Stimulated activated CD4-positive, alpha-beta T cell treated with anti-CD3 and anti-CD28 coated beads, Interleukin-4, amount 100 ng/mL, for 4 hours (primary cell): Measurements from ENCODE around the gene HSD3B2.

ENCODE experiments used
- DNase-seq, 2 experiments: peaks; one replicate each; pipeline ENCODE4 v3.0.0-alpha.2; 2020

The HSD3B2 gene

DNA sequence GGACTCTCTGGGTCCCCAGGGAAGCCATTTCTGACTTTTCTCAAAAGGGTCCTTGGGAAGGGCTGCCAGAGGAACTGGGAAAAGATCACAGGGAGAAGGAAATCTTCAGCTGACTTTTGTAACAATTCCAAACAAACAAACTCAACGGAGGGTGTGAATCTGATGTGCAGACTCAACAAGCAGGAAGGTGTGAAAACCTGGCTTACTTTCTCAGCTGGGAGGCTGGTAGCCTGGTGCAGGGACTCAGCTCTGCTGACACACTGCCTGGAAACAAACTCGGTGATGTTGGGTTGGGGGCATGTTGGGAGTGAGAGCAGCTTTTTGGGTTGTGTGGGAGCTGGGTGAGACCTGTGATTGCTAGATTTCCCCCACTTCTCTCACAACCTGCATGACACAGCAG lies 10.2 kb upstream of the HSD3B2 start:
- DNase-seq: no peak

DNA sequence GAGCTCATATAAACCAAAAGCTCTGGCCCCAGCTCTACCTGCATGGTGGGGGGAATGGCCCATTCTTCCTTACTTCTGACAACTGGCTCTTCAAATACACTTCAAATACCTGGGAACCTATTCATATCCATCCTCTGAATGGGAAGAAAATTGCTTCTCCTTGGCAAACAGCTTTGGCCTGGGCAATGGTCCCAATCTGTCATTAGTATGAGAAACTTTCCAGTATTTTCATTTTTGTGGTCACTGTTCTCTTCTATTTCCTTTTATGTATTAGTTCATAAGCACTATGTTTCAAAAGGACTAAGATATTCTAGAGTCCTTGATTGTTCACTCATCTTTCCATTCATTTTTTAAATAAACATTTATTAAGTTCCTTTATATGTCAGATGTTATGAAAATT lies 5.2 kb upstream of the HSD3B2 start:
- DNase-seq: no peak

DNA sequence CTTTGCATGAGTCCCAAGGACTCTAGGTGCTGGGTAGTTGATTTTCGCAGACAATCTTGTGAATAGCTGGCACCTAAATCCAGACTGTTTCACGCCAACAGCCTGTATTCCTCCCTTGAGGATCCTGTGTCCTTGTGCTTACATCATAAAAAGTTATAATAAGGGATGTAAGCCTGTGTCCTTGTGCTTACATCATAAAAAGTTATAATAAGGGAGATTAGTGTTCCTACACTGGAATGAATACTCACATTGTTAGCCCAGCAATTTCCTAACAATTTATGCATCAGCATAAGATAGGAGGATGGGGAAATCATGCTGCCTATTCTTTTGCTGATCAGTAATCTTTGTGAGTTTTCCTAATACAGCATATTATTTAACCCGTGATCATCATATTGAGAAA lies 4.0 kb upstream of the HSD3B2 start:
- DNase-seq: no peak

DNA sequence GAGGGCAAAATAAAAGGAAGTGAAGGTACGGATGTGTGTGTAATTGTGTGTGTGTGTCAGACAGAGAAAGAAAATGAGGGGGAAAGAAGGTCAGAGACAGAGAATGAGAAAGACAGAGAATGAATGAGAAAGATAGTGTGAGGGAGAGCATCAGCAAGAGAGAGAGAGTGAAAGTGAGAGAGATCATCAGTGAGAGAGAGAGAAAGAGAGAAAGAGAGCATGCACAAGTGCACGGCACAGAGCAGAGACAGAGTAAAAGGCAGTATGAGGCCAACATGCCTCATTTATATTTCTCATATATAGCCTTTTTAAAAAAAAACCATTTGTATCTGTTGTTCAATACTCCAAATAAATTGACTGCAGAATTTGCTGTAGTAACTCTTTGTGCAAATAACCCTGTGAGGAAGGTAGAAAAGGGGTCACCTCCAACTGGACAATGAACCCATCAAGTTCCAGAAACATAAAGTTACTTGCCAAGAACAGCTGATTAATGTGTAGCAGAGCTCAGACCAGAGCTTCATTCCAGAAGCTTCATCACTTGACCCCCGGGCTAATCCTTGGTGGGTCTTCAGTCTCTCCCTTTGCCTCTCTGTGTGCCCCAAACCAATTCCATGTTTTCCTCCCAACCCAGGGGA lies 1.2 kb downstream of the HSD3B2 start:
- DNase-seq: no peak

DNA sequence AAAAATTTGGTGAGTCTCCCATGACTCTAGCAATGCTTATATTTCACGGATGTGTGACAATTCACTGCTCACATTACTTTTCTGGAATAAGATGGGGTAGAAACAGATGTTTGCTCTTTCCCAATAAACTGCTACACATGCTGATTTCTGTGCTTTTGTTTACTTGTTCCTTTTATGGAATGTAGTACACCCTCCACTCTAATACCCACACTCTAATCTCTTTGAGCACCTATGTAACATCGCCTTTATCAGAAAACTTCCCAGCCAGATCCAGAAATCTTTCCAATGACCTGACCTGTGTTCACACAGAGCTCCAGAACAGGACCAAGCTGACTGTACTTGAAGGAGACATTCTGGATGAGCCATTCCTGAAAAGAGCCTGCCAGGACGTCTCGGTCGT lies 4.2 kb downstream of the HSD3B2 start:
- no peak for DNase-seq

DNA sequence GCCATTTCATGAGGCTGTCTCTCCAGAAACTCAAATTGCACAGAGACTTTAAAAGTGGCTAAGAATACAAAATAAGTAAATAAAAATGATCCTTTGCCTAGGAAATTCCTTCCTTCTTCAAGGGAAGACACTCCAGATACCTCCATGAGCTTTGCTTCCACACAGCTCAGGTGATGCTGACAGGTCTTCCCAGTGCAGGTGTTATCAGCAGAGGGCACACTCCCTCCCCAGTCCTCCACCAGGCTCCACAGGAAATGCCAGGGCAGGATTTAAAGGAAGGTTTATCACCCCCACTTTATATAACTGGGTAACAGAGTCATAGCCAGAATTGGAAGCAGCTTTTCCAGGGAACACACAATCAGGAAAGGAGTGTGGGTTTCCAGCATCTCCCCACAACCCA lies 5.7 kb downstream of the HSD3B2 start:
- no peak for DNase-seq

DNA sequence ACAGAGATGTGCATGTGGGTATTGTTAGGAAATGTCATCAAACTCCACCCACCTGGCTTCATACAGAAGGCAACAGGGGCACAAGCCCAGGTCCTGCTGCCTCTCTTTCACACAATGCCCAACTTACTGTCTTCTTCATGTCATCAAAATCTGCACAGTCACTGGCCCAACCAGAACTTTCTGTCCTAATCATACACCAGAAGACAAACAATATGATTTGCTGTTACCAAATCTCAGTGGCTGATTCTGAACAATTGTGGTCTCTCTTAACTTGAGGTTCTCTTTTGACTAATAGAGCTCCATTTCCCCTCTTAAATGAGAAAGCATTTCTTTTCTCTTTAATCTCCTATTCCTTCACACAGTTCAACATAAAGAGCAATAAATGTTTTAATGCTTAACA lies 7.7 kb downstream of the HSD3B2 start:
- no peak for DNase-seq

DNA sequence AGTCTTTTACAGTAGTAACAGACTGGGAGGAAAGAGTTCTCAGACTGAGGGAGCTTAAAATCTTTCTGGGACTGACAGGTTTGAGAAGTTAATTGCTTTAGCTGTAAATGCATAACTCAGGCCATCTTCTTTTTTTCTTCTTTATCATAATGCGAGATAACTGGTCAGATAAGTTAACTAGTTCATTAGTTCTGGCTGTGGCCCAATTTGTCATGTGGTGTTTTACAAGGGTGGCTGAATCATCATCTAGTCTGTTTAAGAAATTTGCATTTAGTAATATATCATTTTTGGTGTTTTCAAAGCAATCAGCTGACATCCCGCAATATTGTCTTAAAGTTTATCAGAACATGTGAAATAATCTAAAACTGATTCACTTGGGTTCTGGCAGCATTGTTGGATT lies 14.0 kb downstream of the HSD3B2 start:
- DNase-seq: no peak

DNA sequence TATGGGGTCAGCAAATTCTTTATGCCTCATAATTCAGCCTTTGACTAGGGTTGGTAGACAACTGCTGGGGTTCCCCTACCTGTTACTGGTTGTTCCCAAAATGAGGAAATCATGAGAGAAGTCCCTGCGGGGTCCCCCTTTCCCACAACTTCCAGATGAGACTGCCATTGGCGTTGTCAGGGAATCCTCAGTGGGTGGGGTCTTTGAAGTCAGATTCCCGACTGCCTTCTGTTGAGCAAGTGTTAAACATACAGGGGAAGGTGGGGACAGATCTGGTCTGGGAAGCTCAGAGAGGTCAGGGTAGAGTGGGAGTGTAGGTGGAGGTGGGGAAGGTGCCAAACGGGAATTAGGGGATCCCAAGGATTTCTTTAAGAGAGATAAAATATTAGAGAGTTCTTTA lies 14.7 kb downstream of the HSD3B2 start:
- DNase-seq: no peak

DNA sequence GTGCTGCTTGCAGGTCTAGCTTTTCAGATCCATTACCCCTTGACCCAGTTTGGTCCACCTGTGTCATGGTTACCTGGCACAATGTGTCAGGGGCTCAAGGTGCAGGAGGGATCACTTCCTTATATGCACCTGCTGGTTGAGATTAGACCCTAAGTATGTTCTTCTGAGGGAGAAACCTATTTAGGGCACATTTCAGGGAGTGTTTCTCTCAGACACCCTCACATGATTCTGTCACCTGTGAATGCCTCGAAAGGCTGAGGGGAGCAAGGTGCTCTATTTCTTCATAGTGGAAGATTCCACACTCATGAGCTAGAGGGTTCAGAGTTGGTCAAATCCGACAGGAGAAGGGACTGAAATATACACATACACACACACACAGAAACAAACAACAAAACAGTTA lies 15.5 kb downstream of the HSD3B2 start:
- no peak for DNase-seq

DNA sequence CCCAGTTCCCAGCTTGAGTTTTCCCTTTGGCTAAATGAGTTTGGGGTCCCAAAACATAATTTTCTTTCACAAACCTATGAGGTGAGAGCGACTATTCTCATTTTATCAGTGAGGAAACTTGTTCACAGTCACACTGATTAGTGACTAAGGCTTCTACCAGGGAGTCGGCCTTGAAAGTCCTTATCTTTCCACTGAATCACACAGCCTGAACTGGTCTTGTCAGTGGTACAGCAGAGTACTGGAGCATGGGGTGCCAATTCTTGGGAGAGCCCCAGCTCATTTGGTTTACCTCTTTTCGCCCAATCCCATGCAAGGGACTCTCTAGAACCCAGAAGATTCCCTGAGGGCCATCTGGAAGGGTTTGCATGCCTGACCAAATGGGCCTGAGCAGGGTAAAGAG lies 16.9 kb downstream of the HSD3B2 start:
- DNase-seq: no peak

DNA sequence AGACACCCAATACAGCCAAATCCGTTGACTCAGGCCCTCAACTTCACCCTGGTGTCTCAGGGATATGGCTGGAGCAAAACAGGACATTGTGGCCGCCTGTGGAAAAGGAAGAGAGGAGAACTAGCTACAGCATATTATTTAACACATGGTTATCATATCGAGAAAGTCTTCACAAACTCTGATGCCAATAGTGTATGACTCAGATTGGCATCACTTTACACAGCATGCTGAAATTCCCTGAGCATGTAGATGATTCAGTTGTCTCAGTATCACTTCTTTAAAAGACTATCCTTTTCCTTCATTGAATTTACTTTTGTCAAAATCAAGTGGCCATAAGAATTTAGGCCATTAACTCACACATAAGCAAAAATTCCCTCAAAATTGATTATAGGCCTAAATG lies 20.1 kb downstream of the HSD3B2 start:
- no peak for DNase-seq

DNA sequence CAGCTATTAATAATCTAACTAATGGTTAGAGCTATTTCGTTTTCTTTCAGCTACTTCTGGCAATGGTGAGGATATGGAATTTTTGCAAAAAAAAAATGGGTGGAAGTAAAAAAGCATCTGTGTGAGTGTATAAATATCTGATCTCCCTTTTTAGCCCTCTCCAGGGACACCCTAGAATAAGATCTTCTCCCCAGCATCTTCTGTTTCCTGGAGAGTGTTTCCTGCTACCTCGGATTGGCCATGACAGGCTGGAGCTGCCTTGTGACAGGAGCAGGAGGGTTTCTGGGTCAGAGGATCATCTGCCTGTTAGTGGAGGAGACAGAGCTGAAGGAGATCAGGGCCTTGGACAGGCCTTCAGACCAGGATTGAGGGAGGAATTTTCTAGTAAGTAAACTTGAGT lies 23.8 kb downstream of the HSD3B2 start:
- no peak for DNase-seq

DNA sequence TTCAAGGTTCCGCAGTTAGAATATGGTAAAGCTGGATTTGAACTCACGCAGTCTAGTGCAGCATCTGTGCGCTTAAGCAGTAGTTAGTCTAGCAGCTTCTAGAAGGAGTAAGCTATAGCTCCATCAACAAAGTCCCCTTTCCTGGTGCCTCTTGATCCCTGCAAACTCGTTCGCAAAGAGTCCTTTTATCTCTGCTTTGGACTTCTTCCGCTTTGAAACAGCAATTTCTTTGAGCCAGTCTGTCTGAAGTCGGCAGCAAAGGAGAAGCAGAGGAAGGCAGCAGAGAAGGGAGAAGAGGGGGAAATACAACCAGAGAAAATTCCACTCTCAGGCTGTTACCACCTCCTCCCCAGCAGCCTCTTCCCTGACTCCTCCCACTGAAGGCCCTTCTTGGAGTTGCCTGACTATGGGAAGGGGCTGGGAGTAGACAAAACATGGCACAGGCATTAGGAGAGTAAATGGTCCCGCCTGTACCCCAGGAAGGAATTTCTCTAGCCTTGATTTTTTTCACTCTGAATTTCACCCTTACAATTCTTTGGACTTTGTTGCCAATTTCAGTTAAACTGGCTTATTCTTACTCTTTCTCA lies 25.9 kb downstream of the HSD3B2 start:
- DNase-seq: no peak

DNA sequence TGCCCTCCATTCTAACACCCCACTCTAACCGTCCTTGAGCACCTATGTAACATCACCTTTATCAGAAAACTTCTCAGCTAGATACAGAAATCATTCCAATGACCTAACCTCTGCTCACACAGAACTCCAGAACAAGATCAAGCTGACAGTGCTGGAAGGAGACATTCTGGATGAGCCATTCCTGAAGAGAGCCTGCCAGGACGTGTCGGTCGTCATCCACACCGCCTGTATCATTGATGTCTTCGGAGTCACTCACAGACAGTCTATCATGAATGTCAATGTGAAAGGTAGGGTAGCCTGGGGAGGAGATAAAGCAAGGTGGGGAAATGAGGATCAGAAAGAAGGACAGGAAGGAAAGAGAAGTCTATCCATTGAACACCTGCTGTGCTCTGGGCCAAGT lies 27.8 kb downstream of the HSD3B2 start:
- DNase-seq: no peak

DNA sequence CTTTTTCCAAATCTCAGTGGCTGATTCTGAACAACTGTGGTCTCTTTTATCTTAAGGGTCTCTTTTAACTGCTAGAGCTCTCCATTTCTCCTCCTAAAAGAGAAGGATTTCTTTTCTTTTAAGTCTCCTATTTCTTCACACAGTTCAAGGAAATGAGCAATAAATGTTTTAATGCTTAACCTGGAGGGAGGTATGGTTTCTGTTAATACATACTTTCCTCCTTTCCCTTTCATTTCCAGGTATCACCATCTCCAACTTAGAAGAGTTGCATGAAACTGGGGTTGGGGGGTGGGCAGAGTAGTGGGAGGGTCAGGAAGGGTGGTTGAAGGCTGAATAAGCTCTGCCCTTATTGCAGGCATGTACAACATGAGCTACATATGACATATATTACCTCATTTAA lies 31.4 kb downstream of the HSD3B2 start:
- DNase-seq: no peak

DNA sequence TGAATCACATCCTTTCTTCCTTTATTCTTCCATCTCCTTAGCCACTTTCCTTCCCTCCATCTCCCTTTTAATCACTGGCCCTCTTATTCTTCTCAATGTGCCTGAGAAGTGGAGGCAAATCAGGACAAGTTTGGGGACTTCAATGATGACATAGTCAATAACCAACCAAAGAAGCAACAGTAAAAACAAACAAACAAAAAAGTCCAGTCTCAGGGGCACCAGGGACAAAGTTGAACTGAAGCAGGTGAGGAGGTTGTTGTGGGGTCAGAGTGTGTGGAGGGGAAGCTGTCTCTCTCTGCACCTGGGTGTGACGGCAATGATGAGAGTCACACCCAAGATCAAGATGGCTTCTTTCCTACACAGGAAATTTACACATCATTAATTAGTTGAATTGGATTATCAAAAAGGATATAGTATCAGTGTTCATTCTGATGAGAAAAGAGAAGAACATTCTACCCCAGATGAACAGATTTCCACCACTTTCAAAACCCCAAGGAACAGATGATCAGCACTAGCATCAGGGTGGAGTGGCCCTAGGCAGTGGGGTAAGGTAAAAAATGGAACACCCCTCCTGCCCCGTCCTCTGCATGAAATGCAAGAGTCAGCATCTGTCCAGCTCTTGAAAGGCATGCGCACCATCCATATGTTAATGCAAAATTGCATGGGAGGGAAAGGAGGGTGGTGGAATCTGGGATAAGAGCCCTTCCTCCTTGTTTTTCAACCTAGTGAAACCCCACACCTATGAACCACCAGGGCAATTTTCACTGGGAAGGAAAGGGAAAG lies 32.6 kb downstream of the HSD3B2 start:
- no peak for DNase-seq

DNA sequence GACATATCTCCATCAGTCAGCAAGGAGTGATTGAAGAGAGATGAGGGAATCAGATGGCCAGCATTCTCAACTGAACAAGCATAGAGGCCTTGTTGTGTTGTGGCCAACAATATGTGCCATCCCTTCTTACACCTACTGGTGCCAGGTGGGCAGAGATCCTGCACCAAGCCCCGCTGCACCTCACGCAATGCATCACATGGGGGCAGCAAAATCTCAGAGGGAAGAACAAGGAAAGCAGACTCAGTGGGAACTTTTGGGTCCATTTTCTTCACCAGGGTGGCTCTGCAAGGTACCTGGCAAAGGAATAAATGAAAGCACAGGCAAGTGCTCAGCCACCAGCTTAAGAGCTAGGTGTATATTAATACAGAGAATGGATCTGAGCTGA lies 33.2 kb downstream of the HSD3B2 start:
- no peak for DNase-seq

DNA sequence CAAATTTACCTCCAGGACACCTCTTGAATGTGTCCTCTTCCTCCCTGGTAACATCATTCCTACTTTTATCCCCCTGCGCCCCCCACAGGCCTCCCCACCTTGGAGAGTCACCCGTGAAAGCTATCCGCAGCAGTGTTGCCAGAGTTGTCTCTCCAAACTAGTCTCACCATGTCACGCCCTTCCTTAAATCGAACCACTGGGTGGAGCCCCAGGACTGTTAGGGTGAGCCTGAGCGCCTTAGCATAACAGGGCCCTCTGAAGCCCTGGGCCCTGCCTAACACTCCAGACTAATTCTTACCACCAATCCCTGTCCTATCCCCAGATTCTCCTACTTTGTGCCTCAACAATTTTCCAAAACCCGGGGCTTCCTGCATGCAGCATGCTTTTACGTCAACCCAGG lies 35.0 kb downstream of the HSD3B2 start:
- DNase-seq: no peak

DNA sequence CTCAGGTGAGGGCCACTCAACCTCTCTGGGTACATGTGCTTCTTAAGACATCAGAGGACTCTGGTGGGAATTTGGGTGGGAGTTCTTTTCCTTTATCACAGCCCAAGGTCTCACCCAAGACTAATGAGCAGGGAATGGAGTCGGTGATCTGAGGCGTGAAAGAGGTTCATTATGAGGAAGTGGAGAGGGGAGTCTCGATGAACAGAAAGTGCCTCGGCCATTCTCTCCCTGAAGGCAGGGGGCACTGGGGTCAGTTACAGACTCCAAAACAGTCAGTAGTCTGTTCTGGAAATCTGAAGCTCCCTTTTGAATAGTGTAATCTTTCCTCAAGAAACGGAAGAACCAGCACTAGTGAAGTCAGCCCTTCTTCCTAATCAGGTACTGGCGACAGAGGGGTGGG lies 36.2 kb downstream of the HSD3B2 start:
- no peak for DNase-seq

DNA sequence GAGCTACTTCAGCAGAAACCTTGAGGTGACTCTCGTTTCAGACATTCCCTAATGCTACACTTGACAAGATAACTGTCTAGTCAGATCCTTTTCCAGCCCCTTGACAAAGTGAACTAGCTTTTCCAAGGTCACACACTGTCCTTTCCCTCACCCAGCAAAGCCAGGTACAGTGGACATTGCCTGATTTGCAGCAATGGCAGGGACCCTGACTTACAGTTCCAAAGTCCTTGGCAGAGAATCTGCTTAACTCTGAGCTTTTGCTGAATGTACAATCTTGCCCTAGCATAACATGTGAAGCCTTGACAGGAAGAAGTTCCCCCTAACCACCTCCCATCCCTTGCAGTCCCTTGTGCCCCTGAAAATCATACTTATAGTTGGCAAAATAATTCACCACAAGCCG lies 37.1 kb downstream of the HSD3B2 start:
- DNase-seq: no peak

DNA sequence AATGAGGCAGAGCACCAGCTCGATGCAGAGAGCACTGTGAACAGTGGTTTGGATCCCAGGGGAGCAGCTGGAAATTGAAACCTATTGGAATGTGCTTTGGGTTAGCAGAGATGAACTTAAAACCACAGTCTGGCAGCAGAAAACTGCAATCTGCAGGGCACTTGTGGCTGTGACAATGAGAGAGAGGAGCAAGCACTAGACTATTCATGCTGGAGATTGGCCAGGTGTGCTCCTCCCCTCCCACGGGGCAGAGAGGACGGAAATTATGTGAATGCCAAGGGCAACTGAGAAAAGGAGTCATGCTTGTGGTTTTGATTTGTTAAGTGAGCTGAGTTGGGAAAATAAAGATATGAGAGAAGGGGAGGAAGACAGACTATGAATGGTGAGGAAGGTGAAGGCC lies 38.1 kb downstream of the HSD3B2 start:
- DNase-seq: no peak

DNA sequence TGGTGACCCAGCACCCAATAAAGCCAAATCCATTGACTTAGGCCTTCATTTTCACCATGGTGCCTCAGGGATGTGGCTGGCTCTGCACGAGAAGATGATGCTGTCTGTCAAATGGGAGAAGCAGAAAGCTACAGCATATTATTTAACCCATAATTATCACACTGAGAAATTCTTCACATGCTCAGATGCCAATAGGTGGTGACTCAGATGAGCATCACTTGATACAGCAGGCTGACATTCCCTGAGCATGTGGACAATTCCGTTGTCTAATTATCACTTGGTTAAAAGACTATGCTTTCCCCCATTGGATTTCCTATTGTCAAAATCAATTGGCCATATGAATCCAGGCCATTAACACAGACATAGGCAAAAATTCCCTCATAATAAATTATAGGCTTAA lies 48.0 kb downstream of the HSD3B2 start:
- no peak for DNase-seq

DNA sequence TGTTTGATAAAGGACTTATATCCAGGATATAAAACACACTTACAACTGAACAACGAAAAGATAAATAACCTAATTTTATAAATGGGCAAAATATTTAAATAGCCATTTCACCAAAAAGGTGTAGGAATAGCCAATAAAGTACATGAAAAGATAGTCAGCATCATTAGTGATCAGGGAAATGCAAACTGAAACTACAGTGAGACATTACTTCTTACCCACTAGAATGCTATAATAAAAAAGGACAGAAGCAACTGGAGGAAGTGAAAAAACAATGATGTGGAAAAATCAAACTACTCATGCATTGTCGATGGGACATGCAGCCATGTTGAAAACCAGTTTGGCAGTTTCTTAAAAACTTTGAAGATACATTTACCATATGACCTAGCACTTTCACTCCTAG lies 48.6 kb downstream of the HSD3B2 start:
- no peak for DNase-seq

DNA sequence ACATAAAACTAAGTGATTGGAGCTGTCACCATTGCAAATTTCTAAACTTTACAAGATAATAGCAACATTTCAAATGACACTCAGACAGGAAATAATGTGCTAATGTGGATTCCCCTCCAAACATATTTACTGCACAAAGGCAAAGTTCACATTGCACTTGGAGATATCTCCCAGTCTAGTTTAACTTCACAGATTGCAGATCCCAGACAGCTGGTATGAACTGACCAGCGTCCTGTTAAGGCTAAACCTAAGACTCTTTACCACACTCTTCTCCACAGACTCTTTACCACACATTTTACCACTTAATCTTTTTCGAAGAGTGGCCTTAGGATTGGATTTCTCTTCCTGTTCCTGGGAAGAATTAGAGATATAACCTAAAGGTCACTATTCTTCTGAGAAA lies 51.5 kb downstream of the HSD3B2 start:
- DNase-seq: no peak
